ENCODE data around the gene SCN5A. TPM values are rescaled to one million over a fixed set of nuclear protein-coding genes. Genes with fewer than 3 reads are reported as not detected.

Gene SCN5A
- total RNA-seq, result under 0.01 and 0.09 TPM in 2 replicates

GRCh38 chr3:38649500-38650247, at the start of gene SCN5A:
Gene SCN5A, minus strand, starts transcription at chr3:38649687. Its CDS starts 16,380 bp downstream, at chr3:38633307.

Other genes with a start within 250 kb of the SCN5A start
- gene ACVR2B, start 195.8 kb downstream of the SCN5A start, total RNA-seq, result 0.95 and 1.7 TPM in 2 replicates
- gene EXOG, start 153.3 kb downstream of the SCN5A start, total RNA-seq, result 5.9 and 7.6 TPM in 2 replicates
- gene SCN10A, start 166.5 kb upstream of the SCN5A start, total RNA-seq, result not detected in 2 replicates

Data from bronchial smooth muscle cell (primary cell).